Measurements from ENCODE around the gene ZNF853.

DNA sequence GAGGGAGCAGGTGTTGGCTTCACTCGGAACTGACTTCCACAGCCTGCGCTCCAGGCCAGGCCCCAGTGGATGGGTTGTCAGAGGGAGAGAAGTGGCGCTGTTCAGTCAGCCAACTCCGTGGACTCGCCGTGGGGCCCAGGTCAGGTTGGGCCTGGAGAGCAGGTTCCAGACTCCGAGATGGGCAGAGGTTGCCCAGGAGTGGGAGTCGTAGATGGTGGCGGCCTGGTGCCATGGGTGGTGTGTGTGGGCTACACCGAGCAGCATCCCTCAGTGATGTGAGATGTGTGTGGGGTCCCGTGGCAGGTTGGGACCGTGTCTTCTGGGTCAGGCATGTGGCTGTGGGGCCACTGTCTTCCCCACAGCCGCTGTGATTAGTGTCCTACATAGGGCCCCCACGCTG lies 32.1 kb downstream of the ZNF853 start:
- TF ChIP-seq EZH2 (IDR thresholded peaks at IDR 0.05; ENCODE audit: low read depth): no peak
- no peak for TF ChIP-seq CTCF (conservative IDR thresholded peaks at IDR 0.05)
